Measurements from ENCODE around the gene FRY. TPM values are rescaled to one million over a fixed set of nuclear protein-coding genes. Genes with fewer than 3 reads are reported as not detected.

FRY gene
- total and polyA plus RNA-seq, 9 of the 15 experiments (the other 6 are each of a cell fraction or from before 2014, with no cell fraction given): 0.03 to 0.31 (median 0.11) TPM; not detected in 3

GRCh38 chr13:32039528-32039927, 8.0 kb downstream of the FRY start:
- ATAC-seq: no peak
- H3K27ac ChIP-seq (ENCODE audit: extremely low read depth, low read depth, low read length): no peak overlapping the region
- no peak overlapping the region for H3K9ac ChIP-seq (ENCODE audit: insufficient read depth in 1 of 2, low read depth in 2 of 2, low read length in 2 of 2)
- no peaks in the 10 kb centered on the region for H3K9me1 ChIP-seq (ENCODE audit: control insufficient read depth, insufficient read depth, low read length)
- BruUV-seq (replicated peaks): no TSS peak
- no peak overlapping the region for H3K4me2 ChIP-seq (ENCODE audit: insufficient read depth, low read length)
- no peak for FAIRE-seq
- intact Hi-C loops (cut with micrococcal nuclease) (no loop called here), in situ Hi-C loops (cut with MboI) (loop anchor here (10.0 kb wide), 1 partner anchor 525 kb away; no protein-coding TSS in a partner anchor)
- POLR2A ChIA-PET: no interaction called here
- no peaks in the 10 kb centered on the region for H3K79me2 ChIP-seq (ENCODE audit: control insufficient read depth, insufficient read depth, low read length)
- H3K36me3 ChIP-seq (ENCODE audit: control insufficient read depth, insufficient read depth, low read length): no peaks in the 10 kb centered on the region
- H4K20me1 ChIP-seq (replicated peaks; ENCODE audit: control insufficient read depth, insufficient read depth, low read length): no peaks in the 10 kb centered on the region
- no peaks in the 10 kb centered on the region for H3K27me3 ChIP-seq (ENCODE audit: control insufficient read depth in 2 of 2, insufficient read depth in 2 of 2, low read length in 2 of 2)
- no peak overlapping the region for H2AFZ ChIP-seq (ENCODE audit: low read depth, low read length)
- no peak for DNase-seq (ENCODE audit: extremely low read depth in 1 of 4, low spot score in 3 of 4)
- H3K9me3 ChIP-seq (replicated peaks; ENCODE audit: control insufficient read depth, insufficient read depth, low read depth, low read length): no peaks in the 10 kb centered on the region
- WGBS (ENCODE audit: insufficient coverage, low coverage, missing lambda C conversion rate): 0% methylated on average over 1 of the region's 1 CpG
- CTCF ChIA-PET (ENCODE audit: low intra/inter-chr PET ratio): no interaction called here
- TF ChIP-seq ZFP1 (CRISPR knock-in tag; IDR thresholded peaks at IDR 0.05) (no peak), TAL1 (IDR thresholded peaks at IDR 0.05) (no peak), TBP (optimal IDR thresholded peaks at IDR 0.05; ENCODE audit: low read depth, low read length) (no peak)
- H3K4me1 ChIP-seq (replicated peaks in 1 of 2; ENCODE audit: control insufficient read depth in 2 of 2, insufficient read depth in 2 of 2, low read length in 2 of 2): no peaks in the 10 kb centered on the region
- H3K4me3 ChIP-seq: no peak overlapping the region

GRCh38 chr13:32040052-32040642, 8.6 kb downstream of the FRY start:
- no TSS peak for BruUV-seq (replicated peaks)
- Histone ChIP-seq H3K79me2 (ENCODE audit: control insufficient read depth, insufficient read depth, low read length) (no peaks in the 10 kb centered on the region), H3K9ac (ENCODE audit: insufficient read depth in 1 of 2, low read depth in 2 of 2, low read length in 2 of 2) (no peak overlapping the region), H3K4me3 (no peak overlapping the region), H3K4me2 (ENCODE audit: insufficient read depth, low read length) (no peak overlapping the region), H2AFZ (ENCODE audit: low read depth, low read length) (no peak overlapping the region), H3K27ac (ENCODE audit: extremely low read depth, low read depth, low read length) (no peak overlapping the region), H3K27me3 (ENCODE audit: control insufficient read depth in 2 of 2, insufficient read depth in 2 of 2, low read length in 2 of 2) (no peaks in the 10 kb centered on the region), H3K9me3 (replicated peaks; ENCODE audit: control insufficient read depth, insufficient read depth, low read depth, low read length) (no peaks in the 10 kb centered on the region), H3K36me3 (ENCODE audit: control insufficient read depth, insufficient read depth, low read length) (no peaks in the 10 kb centered on the region), H3K4me1 (replicated peaks in 1 of 2; ENCODE audit: control insufficient read depth in 2 of 2, insufficient read depth in 2 of 2, low read length in 2 of 2) (no peaks in the 10 kb centered on the region), H3K9me1 (ENCODE audit: control insufficient read depth, insufficient read depth, low read length) (no peaks in the 10 kb centered on the region), H4K20me1 (replicated peaks; ENCODE audit: control insufficient read depth, insufficient read depth, low read length) (no peaks in the 10 kb centered on the region)
- intact Hi-C loops (cut with micrococcal nuclease) (no loop called here), in situ Hi-C loops (cut with MboI) (no loop called here)
- ChIA-PET POLR2A (no interaction called here), CTCF (ENCODE audit: low intra/inter-chr PET ratio) (no interaction called here)
- FAIRE-seq (no peak), DNase-seq (ENCODE audit: extremely low read depth in 1 of 4, low spot score in 3 of 4) (no peak), ATAC-seq (no peak)
- 6% methylated on average over 3 of the region's 3 CpGs for WGBS (ENCODE audit: insufficient coverage, low coverage, missing lambda C conversion rate)
- no peak for TF ChIP-seq ETV6 (IDR thresholded peaks at IDR 0.05; ENCODE audit: borderline replicate concordance in 1 of 2, low read depth in 2 of 2, low read length in 1 of 2)
- no peak for TF ChIP-seq ETV6 (CRISPR knock-in tag; IDR thresholded peaks at IDR 0.05; ENCODE audit: borderline replicate concordance)
- TF ChIP-seq EZH2 (IDR thresholded peaks at IDR 0.05; ENCODE audit: borderline replicate concordance, low read depth, low read length): no peak
- no peak for TF ChIP-seq ZNF224 (CRISPR knock-in tag; IDR thresholded peaks at IDR 0.05)
- TF ChIP-seq THAP7 (CRISPR knock-in tag; IDR thresholded peaks at IDR 0.05): no peak
- no peak for TF ChIP-seq DACH1 (IDR thresholded peaks at IDR 0.05; ENCODE audit: partially characterized antibody)
- no peak for TF ChIP-seq TSC22D4 (tag; IDR thresholded peaks at IDR 0.05)
- no peak for TF ChIP-seq MTA3 (IDR thresholded peaks at IDR 0.05; ENCODE audit: borderline replicate concordance)
- TF ChIP-seq ZNF197 (CRISPR knock-in tag; IDR thresholded peaks at IDR 0.05; ENCODE audit: low read depth): no peak
- TF ChIP-seq ZNF695 (CRISPR knock-in tag; IDR thresholded peaks at IDR 0.05): no peak

Measured in K562 (cell line).